ENCODE measurements around the gene PRPF18. TPM values are rescaled to one million over a fixed set of nuclear protein-coding genes. Genes with fewer than 3 reads are reported as not detected.

The PRPF18 gene
- total RNA-seq, 1 experiment from 2014 or later, result 21.3 TPM

- intact Hi-C loops (cut with micrococcal nuclease; ENCODE audit: unreplicated experiment), result no loop called here
These were observed 35.2 kb downstream of the PRPF18 start for GRCh38 chr10:13621931-13622330.

GRCh38 chr10:13624630-13625029 lies 37.9 kb downstream of the PRPF18 start:
- intact Hi-C loops (cut with micrococcal nuclease; ENCODE audit: unreplicated experiment), result no loop called here
- no peaks in the 10 kb centered on the region for H3K36me3 Mint-ChIP-seq (ENCODE audit: insufficient read depth, unreplicated experiment)
- H3K27me3 Mint-ChIP-seq (ENCODE audit: unreplicated experiment), result no peaks in the 10 kb centered on the region
- no peak overlapping the region for H3K4me3 Mint-ChIP-seq (ENCODE audit: low read depth, unreplicated experiment)
- CTCF ChIA-PET, result no interaction called here
- no peak for TF ChIP-seq CTCF (IDR thresholded peaks at IDR 0.05; ENCODE audit: unreplicated experiment)
- peaks cover 8% of the 10 kb centered on the region for H3K4me1 Mint-ChIP-seq (ENCODE audit: low read depth, unreplicated experiment)
- DNase-seq, result no peak
- no TSS peak for BruUV-seq (replicated peaks)
- no peak overlapping the region for H3K27ac Mint-ChIP-seq (ENCODE audit: unreplicated experiment)
- no peaks in the 10 kb centered on the region for H3K9me3 Mint-ChIP-seq (ENCODE audit: low read depth, unreplicated experiment)

More at GRCh38 chr10:13621931-13622330, 35.2 kb downstream of the PRPF18 start:
- no peaks in the 10 kb centered on the region for H3K27me3 Mint-ChIP-seq (ENCODE audit: unreplicated experiment)
- DNase-seq, result no peak
- no peak for TF ChIP-seq CTCF (IDR thresholded peaks at IDR 0.05; ENCODE audit: unreplicated experiment)
- CTCF ChIA-PET, result no interaction called here
- H3K4me3 Mint-ChIP-seq (ENCODE audit: low read depth, unreplicated experiment), result no peak overlapping the region
- no peaks in the 10 kb centered on the region for H3K9me3 Mint-ChIP-seq (ENCODE audit: low read depth, unreplicated experiment)
- no peak overlapping the region for H3K27ac Mint-ChIP-seq (ENCODE audit: unreplicated experiment)
- no peaks in the 10 kb centered on the region for H3K4me1 Mint-ChIP-seq (ENCODE audit: low read depth, unreplicated experiment)
- BruUV-seq (replicated peaks), result no TSS peak
- no peaks in the 10 kb centered on the region for H3K36me3 Mint-ChIP-seq (ENCODE audit: insufficient read depth, unreplicated experiment)

- CTCF ChIA-PET, result interaction anchor here (0.5 kb wide), 1 partner anchor 1062 kb away, joined by 4 read pairs; no protein-coding TSS in a partner anchor
- intact Hi-C loops (cut with micrococcal nuclease; ENCODE audit: unreplicated experiment), result no loop called here
These were observed 40.9 kb downstream of the PRPF18 start for GRCh38 chr10:13627459-13628310.

GRCh38 chr10:13628661-13629060 lies 41.9 kb downstream of the PRPF18 start:
- no peak for TF ChIP-seq CTCF (IDR thresholded peaks at IDR 0.05; ENCODE audit: unreplicated experiment)
- H3K4me1 Mint-ChIP-seq (ENCODE audit: low read depth, unreplicated experiment), result peaks cover 8% of the 10 kb centered on the region
- CTCF ChIA-PET, result interaction anchor here (0.5 kb wide), 1 partner anchor 1061 kb away, joined by 4 read pairs; no protein-coding TSS in a partner anchor
- no peaks in the 10 kb centered on the region for H3K36me3 Mint-ChIP-seq (ENCODE audit: insufficient read depth, unreplicated experiment)
- H3K27ac Mint-ChIP-seq (ENCODE audit: unreplicated experiment), result no peak overlapping the region
- no peak overlapping the region for H3K4me3 Mint-ChIP-seq (ENCODE audit: low read depth, unreplicated experiment)
- no peak for DNase-seq
- H3K27me3 Mint-ChIP-seq (ENCODE audit: unreplicated experiment), result no peaks in the 10 kb centered on the region
- no peaks in the 10 kb centered on the region for H3K9me3 Mint-ChIP-seq (ENCODE audit: low read depth, unreplicated experiment)
- intact Hi-C loops (cut with micrococcal nuclease; ENCODE audit: unreplicated experiment), result no loop called here
- BruUV-seq (replicated peaks), result no TSS peak

More at GRCh38 chr10:13627459-13628310, 40.9 kb downstream of the PRPF18 start:
- no peak for DNase-seq
- Mint-ChIP-seq H3K27me3 (ENCODE audit: unreplicated experiment) (no peaks in the 10 kb centered on the region), H3K36me3 (ENCODE audit: insufficient read depth, unreplicated experiment) (no peaks in the 10 kb centered on the region), H3K27ac (ENCODE audit: unreplicated experiment) (no peak overlapping the region), H3K4me1 (ENCODE audit: low read depth, unreplicated experiment) (peaks cover 8% of the 10 kb centered on the region), H3K9me3 (ENCODE audit: low read depth, unreplicated experiment) (no peaks in the 10 kb centered on the region), H3K4me3 (ENCODE audit: low read depth, unreplicated experiment) (no peak overlapping the region)
- BruUV-seq (replicated peaks), result no TSS peak
- TF ChIP-seq CTCF (IDR thresholded peaks at IDR 0.05; ENCODE audit: unreplicated experiment), result no peak

Measured in Calu3 (cell line).